ENCODE results near the gene BIRC2. TPM values are rescaled to one million over a fixed set of nuclear protein-coding genes. Genes with fewer than 3 reads are reported as not detected.

Gene BIRC2
- total and polyA plus RNA-seq, 10 of the 15 experiments (the other 5 are each of a cell fraction or from before 2014, with no cell fraction given): 13.8 to 75.8 (median 26.5) TPM

GRCh38 chr11:102389253-102389652 is 42.2 kb downstream of the BIRC2 start (continued):
- TF ChIP-seq MTA3 (IDR thresholded peaks at IDR 0.05; ENCODE audit: borderline replicate concordance, low read length) (no peak), PAX8 (IDR thresholded peaks at IDR 0.05) (no peak), E2F4 (IDR thresholded peaks at IDR 0.05; ENCODE audit: low read depth, low read length) (no peak), TCF3 (IDR thresholded peaks at IDR 0.05; ENCODE audit: borderline replicate concordance, insufficient read depth, low read depth, low read length) (no peak), RB1 (IDR thresholded peaks at IDR 0.05; ENCODE audit: borderline replicate concordance) (no peak), SIN3A (IDR thresholded peaks at IDR 0.05; ENCODE audit: low read depth, low read length) (no peak), FOXM1 (IDR thresholded peaks at IDR 0.05; ENCODE audit: low read depth, low read length) (no peak), WRNIP1 (IDR thresholded peaks at IDR 0.05; ENCODE audit: borderline replicate concordance, low read depth, low read length) (no peak), RELA (IDR thresholded peaks at IDR 0.05; ENCODE audit: borderline replicate concordance, partially characterized antibody) (no peak), POLR2A (IDR thresholded peaks at IDR 0.05; ENCODE audit: low read depth, low read length) (no peak), USF1 (IDR thresholded peaks at IDR 0.05; ENCODE audit: borderline replicate concordance, extremely low read length, insufficient read depth, low read depth, low read length) (no peak)

Measured in GM12878 (cell line).